OCI-LY3 (cell line): Measurements from ENCODE around the gene EDEM3.

Experiments used
- H2AFZ ChIP-seq: fragments of 200-600, 300-600 bp; shearing (Covaris generic); 2 replicates; pipeline ENCODE4 v1.6.0; 2014; ENCODE audit warnings: antibody characterized with exemption, low read depth, low read length
- H3K27ac ChIP-seq: fragments of 200-600, 300-600 bp; sonication (generic); 2 replicates; pipeline ENCODE4 v1.5.1; 2014; ENCODE audit warnings: mild to moderate bottlenecking, low read length, moderate library complexity, mixed read lengths
- H3K27me3 ChIP-seq: fragments of 200-600, 300-600 bp; sonication (generic); 2 replicates; pipeline ENCODE4 v1.6.1; 2014; ENCODE audit warnings: low read depth, low read length, mixed read lengths
- H3K36me3 ChIP-seq: fragments of 200-600, 300-600 bp; sonication (generic); replicated peaks from 2 replicates; pipeline ENCODE3; 2014; ENCODE audit warnings: low read depth, low read length, mixed read lengths
- H3K4me1 ChIP-seq: fragments of 300-600, 200-600 bp; sonication (generic); 2 replicates; pipeline ENCODE4 v1.6.1; 2014; ENCODE audit warnings: low read length, mixed read lengths
- H3K4me2 ChIP-seq: fragments of 200-600, 300-600 bp; sonication (generic); 2 replicates; pipeline ENCODE4 v1.6.1; 2014; ENCODE audit warnings: low read length, mixed read lengths
- H3K4me3 ChIP-seq: fragments of 300-600, 200-600 bp; sonication (generic); 2 replicates; pipeline ENCODE4 v1.5.1; 2014; ENCODE audit warnings: antibody characterized with exemption, mild to moderate bottlenecking, low read length, moderate library complexity
- H3K79me2 ChIP-seq: fragments of 300-600, 200-600 bp; shearing (Covaris generic); 2 replicates; pipeline ENCODE4 v1.6.1; 2014; ENCODE audit warnings: mild to moderate bottlenecking, low read length, mixed read lengths
- H3K9ac ChIP-seq: fragments of 300-600, 200-600 bp; shearing (Covaris generic); 2 replicates; pipeline ENCODE4 v1.6.0; 2014; ENCODE audit warnings: mild to moderate bottlenecking, low read length, moderate library complexity
- H3K9me3 ChIP-seq: fragments of 200-600, 300-600 bp; shearing (Covaris generic); 2 replicates; pipeline ENCODE4 v1.6.1; 2014; ENCODE audit warnings: low read length, mixed read lengths; ENCODE audit not compliant: insufficient read depth
- H4K20me1 ChIP-seq: fragments of 200-600, 300-600 bp; sonication (generic); 2 replicates; pipeline ENCODE4 v1.6.1; 2016; ENCODE audit warnings: low read length, mixed read lengths; ENCODE audit not compliant: insufficient read depth
- EZH2phosphoT487 ChIP-seq: fragments of 200-600 bp; shearing (Covaris generic); IDR thresholded peaks from 2 replicates; pipeline ENCODE4 v1.6.1; 2018; ENCODE audit warnings: antibody characterized with exemption, mixed run types, low read depth
- TF ChIP-seq, protein P1 (sequence below): fragments of 200-600, 300-600 bp; sonication (generic); IDR thresholded peaks from 2 replicates; pipeline ENCODE4 v1.5.1; 2014; ENCODE audit warnings: antibody characterized with exemption, low read length, low read depth

The EDEM3 gene

DNA sequence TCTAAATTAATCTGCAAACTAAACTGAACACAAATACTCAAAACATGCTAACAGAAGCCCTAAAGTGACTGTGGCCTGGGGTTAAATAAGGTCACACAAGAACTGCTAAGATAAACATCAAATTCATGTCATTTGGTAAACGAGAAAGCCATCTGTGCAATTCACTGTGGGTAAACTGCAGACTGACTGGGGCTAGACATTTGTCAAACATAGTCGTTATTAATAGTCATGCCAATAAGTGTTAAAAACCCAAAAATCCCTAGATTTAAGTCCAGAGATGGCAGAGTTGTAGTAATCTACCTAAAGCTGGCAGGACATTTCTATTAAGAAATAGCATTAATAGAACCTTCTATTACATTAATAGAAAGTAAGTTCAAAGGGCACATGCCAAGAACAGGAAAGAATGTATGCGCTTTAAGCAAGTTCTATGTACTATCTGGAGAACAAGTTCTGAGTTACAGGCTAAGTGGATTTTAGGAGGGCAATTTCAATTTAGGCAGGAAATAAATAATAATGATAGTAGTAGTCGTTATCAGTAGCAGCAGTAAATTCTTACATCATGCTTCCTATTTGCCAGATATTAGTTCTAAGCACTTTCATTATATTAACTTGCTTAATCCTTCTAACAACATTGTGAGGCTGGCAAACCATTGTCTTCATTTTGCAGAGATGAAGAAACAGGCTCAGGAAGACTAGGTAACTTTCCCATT, 8.6 kb downstream of the EDEM3 start:
- H3K79me2 ChIP-seq: no peaks in the 10 kb centered on the region
- H3K9me3 ChIP-seq: no peaks in the 10 kb centered on the region
- H3K4me3 ChIP-seq: no peak overlapping the region
- H3K4me2 ChIP-seq: no peak overlapping the region
- H3K27me3 ChIP-seq: no peaks in the 10 kb centered on the region
- peaks cover 3% of the 10 kb centered on the region for H3K36me3 ChIP-seq
- no peak overlapping the region for H2AFZ ChIP-seq
- TF ChIP-seq, protein P1, sequence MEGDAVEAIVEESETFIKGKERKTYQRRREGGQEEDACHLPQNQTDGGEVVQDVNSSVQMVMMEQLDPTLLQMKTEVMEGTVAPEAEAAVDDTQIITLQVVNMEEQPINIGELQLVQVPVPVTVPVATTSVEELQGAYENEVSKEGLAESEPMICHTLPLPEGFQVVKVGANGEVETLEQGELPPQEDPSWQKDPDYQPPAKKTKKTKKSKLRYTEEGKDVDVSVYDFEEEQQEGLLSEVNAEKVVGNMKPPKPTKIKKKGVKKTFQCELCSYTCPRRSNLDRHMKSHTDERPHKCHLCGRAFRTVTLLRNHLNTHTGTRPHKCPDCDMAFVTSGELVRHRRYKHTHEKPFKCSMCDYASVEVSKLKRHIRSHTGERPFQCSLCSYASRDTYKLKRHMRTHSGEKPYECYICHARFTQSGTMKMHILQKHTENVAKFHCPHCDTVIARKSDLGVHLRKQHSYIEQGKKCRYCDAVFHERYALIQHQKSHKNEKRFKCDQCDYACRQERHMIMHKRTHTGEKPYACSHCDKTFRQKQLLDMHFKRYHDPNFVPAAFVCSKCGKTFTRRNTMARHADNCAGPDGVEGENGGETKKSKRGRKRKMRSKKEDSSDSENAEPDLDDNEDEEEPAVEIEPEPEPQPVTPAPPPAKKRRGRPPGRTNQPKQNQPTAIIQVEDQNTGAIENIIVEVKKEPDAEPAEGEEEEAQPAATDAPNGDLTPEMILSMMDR: no peak
- TF ChIP-seq EZH2phosphoT487: no peak
- H4K20me1 ChIP-seq: no peaks in the 10 kb centered on the region
- H3K27ac ChIP-seq: no peak overlapping the region
- peaks cover 15% of the 10 kb centered on the region for H3K4me1 ChIP-seq
- H3K9ac ChIP-seq: no peak overlapping the region

DNA sequence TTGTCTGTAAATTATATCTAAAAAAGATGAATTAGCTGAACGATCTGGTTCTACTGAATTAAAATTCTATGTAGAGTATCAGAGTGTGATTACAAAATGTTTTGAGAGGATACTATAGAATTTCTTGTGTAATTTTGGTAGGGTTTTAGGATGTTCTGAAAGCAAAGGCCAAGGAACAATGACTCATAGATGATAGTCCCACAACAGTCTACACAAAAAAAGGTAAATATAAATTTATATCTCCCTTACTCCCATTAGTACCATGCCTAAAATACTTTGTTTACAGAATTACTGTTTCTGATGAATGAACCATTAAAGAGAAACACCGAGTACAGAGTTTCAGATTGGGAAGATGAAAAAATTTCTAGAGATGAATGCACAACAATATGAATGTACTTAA, 9.5 kb downstream of the EDEM3 start:
- H4K20me1 ChIP-seq: no peaks in the 10 kb centered on the region
- no peak overlapping the region for H2AFZ ChIP-seq
- no peak overlapping the region for H3K9ac ChIP-seq
- H3K4me3 ChIP-seq: no peak overlapping the region
- no peaks in the 10 kb centered on the region for H3K27me3 ChIP-seq
- TF ChIP-seq, protein P1: no peak
- TF ChIP-seq EZH2phosphoT487: no peak
- no peak overlapping the region for H3K4me2 ChIP-seq
- H3K79me2 ChIP-seq: no peaks in the 10 kb centered on the region
- H3K36me3 ChIP-seq: peaks cover 3% of the 10 kb centered on the region
- H3K4me1 ChIP-seq: peaks cover 15% of the 10 kb centered on the region
- H3K9me3 ChIP-seq: no peaks in the 10 kb centered on the region
- H3K27ac ChIP-seq: no peak overlapping the region

DNA sequence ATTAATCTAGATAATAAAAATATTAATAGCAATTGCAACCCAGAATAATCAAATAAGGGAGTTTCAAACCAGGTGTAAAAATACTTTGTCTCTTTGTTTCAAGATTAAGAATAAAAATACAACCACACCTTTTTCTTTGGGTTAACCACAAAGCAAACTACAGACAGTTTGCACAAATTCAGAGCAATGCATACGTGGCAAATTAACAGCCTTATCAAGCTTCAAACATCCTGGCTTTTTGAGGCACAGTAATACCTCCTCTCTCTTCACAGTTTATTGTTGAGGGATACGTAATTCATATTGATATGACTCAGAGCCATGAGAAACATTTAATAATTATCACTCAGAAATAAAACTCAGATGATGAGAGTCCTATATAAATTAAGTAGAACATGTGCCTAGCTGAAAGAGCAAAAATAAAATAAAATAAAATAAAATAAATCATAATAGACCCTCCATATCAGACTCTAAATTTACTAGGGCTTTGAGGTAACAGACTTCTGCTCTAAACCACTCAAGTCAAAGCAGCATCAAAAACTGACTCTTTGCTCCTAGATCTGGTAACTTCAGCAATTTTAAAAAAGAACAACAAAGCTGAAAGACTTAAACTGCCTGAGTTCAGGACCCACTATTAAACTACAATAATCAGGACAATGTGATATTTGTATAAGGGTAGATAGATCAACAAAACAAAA, 11.4 kb downstream of the EDEM3 start:
- H3K4me1 ChIP-seq: peaks cover 15% of the 10 kb centered on the region
- no peaks in the 10 kb centered on the region for H4K20me1 ChIP-seq
- no peaks in the 10 kb centered on the region for H3K27me3 ChIP-seq
- H3K4me2 ChIP-seq: no peak overlapping the region
- no peaks in the 10 kb centered on the region for H3K9me3 ChIP-seq
- no peak overlapping the region for H3K27ac ChIP-seq
- H2AFZ ChIP-seq: no peak overlapping the region
- H3K79me2 ChIP-seq: no peaks in the 10 kb centered on the region
- peaks cover 3% of the 10 kb centered on the region for H3K36me3 ChIP-seq
- no peak for TF ChIP-seq EZH2phosphoT487
- TF ChIP-seq, protein P1: no peak
- H3K4me3 ChIP-seq: no peak overlapping the region
- no peak overlapping the region for H3K9ac ChIP-seq

DNA sequence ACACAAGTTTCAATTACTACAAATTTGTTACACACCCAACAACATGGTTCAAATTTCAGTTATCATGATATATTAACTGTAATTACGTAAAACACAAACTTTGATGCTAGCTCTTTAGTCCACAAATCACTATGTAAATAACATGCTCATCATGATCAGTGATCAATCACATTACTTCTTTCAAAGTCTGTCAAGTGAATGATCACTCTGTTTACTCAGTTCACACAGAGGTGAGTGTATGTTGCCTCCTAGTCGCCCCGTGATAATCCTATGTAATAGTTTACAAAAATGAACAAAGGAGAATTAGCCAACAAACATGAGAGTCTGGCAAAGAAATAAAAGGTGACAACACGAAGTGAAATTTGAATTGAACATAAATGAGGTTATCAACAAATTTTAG, 14.3 kb downstream of the EDEM3 start:
- no peaks in the 10 kb centered on the region for H3K27me3 ChIP-seq
- H3K4me1 ChIP-seq: 0 out of 2 replicates have a peak, but pooled peaks cover 4% of the 10 kb centered on the region
- H3K79me2 ChIP-seq: no peaks in the 10 kb centered on the region
- no peak overlapping the region for H3K27ac ChIP-seq
- no peaks in the 10 kb centered on the region for H3K9me3 ChIP-seq
- H4K20me1 ChIP-seq: no peaks in the 10 kb centered on the region
- no peak overlapping the region for H3K4me3 ChIP-seq
- H2AFZ ChIP-seq: no peak overlapping the region
- TF ChIP-seq, protein P1: no peak
- no peak for TF ChIP-seq EZH2phosphoT487
- no peak overlapping the region for H3K9ac ChIP-seq
- no peak overlapping the region for H3K4me2 ChIP-seq
- H3K36me3 ChIP-seq: peaks cover 12% of the 10 kb centered on the region
